Fibroblast of mammary gland (primary cell): ENCODE data around the gene IL17RD.

Experiments
- DNase-seq: peaks from one replicate; pipeline ENCODE4 v3.0.0-alpha.2; 2010; ENCODE audit warnings: low read depth
- H3K4me3 ChIP-seq: 2 replicates; pipeline ENCODE4 v1.5.1; 2011; ENCODE audit warnings: low read depth, mild to moderate bottlenecking, low read length, moderate library complexity; ENCODE audit not compliant: control insufficient read depth
- TF ChIP-seq, protein P1 (sequence below): conservative IDR thresholded peaks from 2 replicates; pipeline ENCODE4 v1.5.1; 2011; ENCODE audit warnings: low read depth, low read length, inconsistent platforms; ENCODE audit not compliant: control insufficient read depth, insufficient read depth

Gene IL17RD

GRCh38 chr3:57043518-57043917 is 121.6 kb downstream of the IL17RD start:
- TF ChIP-seq, protein P1, sequence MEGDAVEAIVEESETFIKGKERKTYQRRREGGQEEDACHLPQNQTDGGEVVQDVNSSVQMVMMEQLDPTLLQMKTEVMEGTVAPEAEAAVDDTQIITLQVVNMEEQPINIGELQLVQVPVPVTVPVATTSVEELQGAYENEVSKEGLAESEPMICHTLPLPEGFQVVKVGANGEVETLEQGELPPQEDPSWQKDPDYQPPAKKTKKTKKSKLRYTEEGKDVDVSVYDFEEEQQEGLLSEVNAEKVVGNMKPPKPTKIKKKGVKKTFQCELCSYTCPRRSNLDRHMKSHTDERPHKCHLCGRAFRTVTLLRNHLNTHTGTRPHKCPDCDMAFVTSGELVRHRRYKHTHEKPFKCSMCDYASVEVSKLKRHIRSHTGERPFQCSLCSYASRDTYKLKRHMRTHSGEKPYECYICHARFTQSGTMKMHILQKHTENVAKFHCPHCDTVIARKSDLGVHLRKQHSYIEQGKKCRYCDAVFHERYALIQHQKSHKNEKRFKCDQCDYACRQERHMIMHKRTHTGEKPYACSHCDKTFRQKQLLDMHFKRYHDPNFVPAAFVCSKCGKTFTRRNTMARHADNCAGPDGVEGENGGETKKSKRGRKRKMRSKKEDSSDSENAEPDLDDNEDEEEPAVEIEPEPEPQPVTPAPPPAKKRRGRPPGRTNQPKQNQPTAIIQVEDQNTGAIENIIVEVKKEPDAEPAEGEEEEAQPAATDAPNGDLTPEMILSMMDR, result no peak
- no peak overlapping the region for H3K4me3 ChIP-seq
- DNase-seq, result no peak

GRCh38 chr3:57041674-57042073 is 123.5 kb downstream of the IL17RD start:
- no peak overlapping the region for H3K4me3 ChIP-seq
- TF ChIP-seq, protein P1, result no peak
- DNase-seq, result no peak
